ENCODE data around the gene CLCNKA. TPM values are rescaled to one million over a fixed set of nuclear protein-coding genes. Genes with fewer than 3 reads are reported as not detected.
A peak's percentile ranks its signal among the peaks of the same experiment; 100 is the strongest.

CLCNKA gene
- polyA plus RNA-seq, 1 of the 3 experiments (the other 2 are of a cell fraction), result 0.03 TPM

- peak overlapping the region; percentile 64 for H3K4me2 ChIP-seq
- H3K9me3 ChIP-seq, result no peaks in the 10 kb centered on the region
- no peak overlapping the region for H2AFZ ChIP-seq (ENCODE audit: low read depth)
- DNase-seq, result no peak
- H3K4me1 ChIP-seq (ENCODE audit: control insufficient read depth in 1 of 2, insufficient read depth in 2 of 2, low read depth in 1 of 2, low read length in 1 of 2), result peaks cover 15 to 26% of the 10 kb centered on the region in 2 experiments; a peak in 3 of 4 replicates
- WGBS (ENCODE audit: low lambda C conversion rate), result 67% methylated on average over 10 of the region's 11 CpGs
- peak overlapping the region; percentile 30; the same call in 1 of the 2 replicates for H3K9ac ChIP-seq
- TF ChIP-seq SIN3A (IDR thresholded peaks at IDR 0.05; ENCODE audit: borderline replicate concordance, low read depth, low read length) (no peak), NFIC (IDR thresholded peaks at IDR 0.05; ENCODE audit: borderline replicate concordance) (peak; percentile 44; the same call in 1 of the 2 replicates)
- ChIA-PET POLR2A (no interaction called here), CTCF (interaction anchor here (2.0 to 12.3 kb wide), 4 partner anchors 20 to 168 kb away, joined by 7 to 513 read pairs (median 56); no protein-coding TSS in a partner anchor)
- H3K4me3 ChIP-seq (ENCODE audit: low read depth in 2 of 2, low read length in 1 of 2), result no peak overlapping the region
- no peaks in the 10 kb centered on the region for H3K9me2 ChIP-seq
- no peaks in the 10 kb centered on the region for H3K27me3 ChIP-seq (ENCODE audit: insufficient read depth)
- no peaks in the 10 kb centered on the region for H3K79me2 ChIP-seq (ENCODE audit: insufficient read depth)
- H3F3A ChIP-seq (replicated peaks; ENCODE audit: insufficient read depth), result peaks cover 29% of the 10 kb centered on the region
- H3K27ac ChIP-seq (ENCODE audit: low read depth in 2 of 2, low read length in 1 of 2), result peak overlapping the region in 1 of 2 experiments; percentile 72; a peak in 2 of 4 replicates
- no peaks in the 10 kb centered on the region for H4K20me1 ChIP-seq (ENCODE audit: insufficient read depth)
- no peaks in the 10 kb centered on the region for H3K36me3 ChIP-seq (replicated peaks in 1 of 2; ENCODE audit: control insufficient read depth in 1 of 2, insufficient read depth in 2 of 2, low read length in 1 of 2)
Observed at GRCh38 chr1:16075337-16076030, 53.6 kb downstream of the CLCNKA start.

GRCh38 chr1:16076031-16076864, 54.4 kb downstream of the CLCNKA start:
- no peaks in the 10 kb centered on the region for H3K36me3 ChIP-seq (replicated peaks in 1 of 2; ENCODE audit: control insufficient read depth in 1 of 2, insufficient read depth in 2 of 2, low read length in 1 of 2)
- 50% methylated on average over 11 of the region's 14 CpGs for WGBS (ENCODE audit: low lambda C conversion rate)
- no peaks in the 10 kb centered on the region for H3K79me2 ChIP-seq (ENCODE audit: insufficient read depth)
- CTCF ChIA-PET, result interaction anchor here (2.0 to 12.3 kb wide), 5 partner anchors 20 to 286 kb away, joined by 7 to 513 read pairs (median 93); no protein-coding TSS in a partner anchor
- peak overlapping the region; percentile 30; the same call in 1 of the 2 replicates for H3K9ac ChIP-seq
- DNase-seq, result no peak
- H3F3A ChIP-seq (replicated peaks; ENCODE audit: insufficient read depth), result peaks cover 29% of the 10 kb centered on the region
- peaks cover 15 to 26% of the 10 kb centered on the region in 2 experiments; a peak in 3 of 4 replicates for H3K4me1 ChIP-seq (ENCODE audit: control insufficient read depth in 1 of 2, insufficient read depth in 2 of 2, low read depth in 1 of 2, low read length in 1 of 2)
- TF ChIP-seq SMC3 (IDR thresholded peaks at IDR 0.05; ENCODE audit: low read depth, low read length), result no peak
- TF ChIP-seq ELF1 (IDR thresholded peaks at IDR 0.05), result no peak
- TF ChIP-seq FOXM1 (IDR thresholded peaks at IDR 0.05; ENCODE audit: low read depth), result no peak
- TF ChIP-seq USF1 (IDR thresholded peaks at IDR 0.05; ENCODE audit: borderline replicate concordance, low read depth), result peak; percentile 8; the same call in 1 of the 2 replicates
- TF ChIP-seq PBX3 (IDR thresholded peaks at IDR 0.05), result peak; percentile 77
- TF ChIP-seq POLR2AphosphoS5 (IDR thresholded peaks at IDR 0.05; ENCODE audit: low read depth, low read length), result peak; percentile 20; the same call in 1 of the 2 replicates
- no peak for TF ChIP-seq SIN3A (IDR thresholded peaks at IDR 0.05; ENCODE audit: borderline replicate concordance, low read depth, low read length)
- TF ChIP-seq FOXJ3 (CRISPR knock-in tag; IDR thresholded peaks at IDR 0.05), result no peak
- TF ChIP-seq NFIC (IDR thresholded peaks at IDR 0.05; ENCODE audit: borderline replicate concordance), result peak; percentile 90
- TF ChIP-seq MAX (IDR thresholded peaks at IDR 0.05; ENCODE audit: low read depth), result 0 out of 2 replicates have a peak, but pooled peaks have one; percentile 21
- peak; percentile 66 for TF ChIP-seq TCF12 (IDR thresholded peaks at IDR 0.05)
- peak; percentile 93; the same call in 1 of the 2 replicates for TF ChIP-seq FOSL2 (IDR thresholded peaks at IDR 0.05; ENCODE audit: borderline replicate concordance, low read depth)
- TF ChIP-seq RCOR1 (IDR thresholded peaks at IDR 0.05; ENCODE audit: low read length), result no peak
- H3K9me2 ChIP-seq, result no peaks in the 10 kb centered on the region
- no peaks in the 10 kb centered on the region for H3K9me3 ChIP-seq
- POLR2A ChIA-PET, result no interaction called here
- H4K20me1 ChIP-seq (ENCODE audit: insufficient read depth), result no peaks in the 10 kb centered on the region
- H3K4me3 ChIP-seq (ENCODE audit: low read depth in 2 of 2, low read length in 1 of 2), result no peak overlapping the region
- H3K27ac ChIP-seq (ENCODE audit: low read depth in 2 of 2, low read length in 1 of 2), result peak overlapping the region in 1 of 2 experiments; percentile 72; a peak in 2 of 4 replicates
- no peaks in the 10 kb centered on the region for H3K27me3 ChIP-seq (ENCODE audit: insufficient read depth)
- peak overlapping the region; percentile 64 for H3K4me2 ChIP-seq
- H2AFZ ChIP-seq (ENCODE audit: low read depth), result no peak overlapping the region
